Amniotic epithelial cell (primary cell): ENCODE results near the gene RIPK1.
A peak's percentile ranks its signal among the peaks of the same experiment; 100 is the strongest.
"Not testable (repeated sequence)": the region's sequence is repeated elsewhere in the genome, so short reads cannot be mapped to it uniquely, and the experiment has no call there.

ENCODE experiments used
- DNase-seq: peaks from one replicate; pipeline ENCODE4 v3.0.0-alpha.2; 2010; ENCODE audit warnings: low read depth

The RIPK1 gene

GRCh38 chr6:3068329-3069214 is at the start of gene RIPK1:
RIPK1 (plus strand) TSS chr6:3068494; CDS start chr6:3076824, 8,330 bp downstream.
- DNase-seq, result peak; percentile 83

GRCh38 chr6:3019065-3019464 is 49.2 kb upstream of the RIPK1 start:
- no peak for DNase-seq

- DNase-seq, result no peak
These were observed 48.5 kb upstream of the RIPK1 start for GRCh38 chr6:3019749-3020320.

GRCh38 chr6:3020976-3021598 is 47.2 kb upstream of the RIPK1 start:
- not testable (repeated sequence) for DNase-seq

- DNase-seq, result no peak
These were observed 45.3 kb upstream of the RIPK1 start for GRCh38 chr6:3022765-3023662.

- peak; percentile 80 for DNase-seq
These were observed 44.4 kb upstream of the RIPK1 start for GRCh38 chr6:3023663-3024483.

- no peak for DNase-seq
These were observed 41.3 kb upstream of the RIPK1 start for GRCh38 chr6:3026791-3027626.

- DNase-seq, result not testable (repeated sequence)
These were observed 40.1 kb upstream of the RIPK1 start for GRCh38 chr6:3028156-3028555.

- DNase-seq, result no peak
These were observed 36.2 kb upstream of the RIPK1 start for GRCh38 chr6:3031857-3032640.

GRCh38 chr6:3032986-3033385 is 35.3 kb upstream of the RIPK1 start:
- DNase-seq, result peak; percentile 51

- no peak for DNase-seq
These were observed 34.6 kb upstream of the RIPK1 start for GRCh38 chr6:3033652-3034051.

GRCh38 chr6:3035397-3035796 is 32.9 kb upstream of the RIPK1 start:
- no peak for DNase-seq

- no peak for DNase-seq
These were observed 31.2 kb upstream of the RIPK1 start for GRCh38 chr6:3036861-3037637.

GRCh38 chr6:3037638-3038365 is 30.5 kb upstream of the RIPK1 start:
- DNase-seq, result no peak

- DNase-seq, result no peak
These were observed 28.9 kb upstream of the RIPK1 start for GRCh38 chr6:3039384-3039783.

GRCh38 chr6:3041147-3041546 is 27.1 kb upstream of the RIPK1 start:
- no peak for DNase-seq

GRCh38 chr6:3041606-3042005 is 26.7 kb upstream of the RIPK1 start:
- DNase-seq, result no peak

GRCh38 chr6:3045369-3045768 is 22.9 kb upstream of the RIPK1 start:
- DNase-seq, result no peak
